Stomach (tissue), 9 donors: ENCODE data around the gene LRP1. TPM values are rescaled to one million over a fixed set of nuclear protein-coding genes. Genes with fewer than 3 reads are reported as not detected.
A peak's percentile ranks its signal among the peaks of the same experiment; 100 is the strongest.

Experiments used
- DNase-seq, 2 donors: peaks; one replicate each; pipeline versions ENCODE4 v3.0.0 to v3.0.0-alpha.2; 2013 to 2019
- H3K27ac ChIP-seq, 5 donors: fragments of 200-600 bp in 4 of 5; sonication (generic) in 4 of 5; one replicate each; pipeline ENCODE4 v1.5.1; 2013 to 2019; ENCODE audit warnings: mild to moderate bottlenecking in 1 of 5, moderate library complexity in 1 of 5
- H3K27me3 ChIP-seq, 3 donors: fragments of 200-600 bp; sonication (generic); one replicate each; pipeline ENCODE4 v1.5.1; 2017 to 2019; ENCODE audit warnings: mixed run types in 1 of 3
- H3K36me3 ChIP-seq, 4 donors: fragments of 200-600 bp; sonication (generic); 1 replicate in 3 of 4; 2 replicates in 1 of 4; pipeline ENCODE4 v1.5.1; 2016 to 2019
- H3K4me1 ChIP-seq, 4 donors: fragments of 200-600 bp; sonication (generic); one replicate each; pipeline ENCODE4 v1.5.1; 2016 to 2019
- H3K4me3 ChIP-seq, 4 donors: fragments of 200-600 bp; sonication (generic) in 3 of 4; one replicate each; pipeline ENCODE4 v1.5.1; 2016 to 2019; ENCODE audit warnings: mild to moderate bottlenecking in 1 of 4
- H3K9me3 ChIP-seq, 4 donors: fragments of 200-600 bp; sonication (generic); one replicate each; pipeline ENCODE4 v1.5.1; 2016 to 2019
- CTCF ChIP-seq, 7 experiments: fragments of 450-650 bp in 4 of 7; fragments of 200-600 bp in 3 of 7; sonication (generic) in 3 of 7; IDR thresholded peaks; one replicate each; pipeline ENCODE4 v1.5.1; 2016 to 2019; ENCODE audit warnings: antibody characterized with exemption in 7 of 7, control low read depth in 2 of 7, mild to moderate bottlenecking in 1 of 7
- EP300 ChIP-seq: sonication (generic); formaldehyde crosslinking; IDR thresholded peaks from one replicate; pipeline ENCODE4 v1.6.1; 2017; ENCODE audit warnings: antibody characterized with exemption
- POLR2A ChIP-seq, 4 donors: fragments of 450-650 bp; IDR thresholded peaks; one replicate each; pipeline ENCODE4 v1.6.1; 2016; ENCODE audit warnings: antibody characterized with exemption in 4 of 4, control low read depth in 2 of 4, mild to moderate bottlenecking in 1 of 4, moderate library complexity in 1 of 4
- POLR2AphosphoS5 ChIP-seq, 3 donors: sonication (generic); formaldehyde crosslinking; IDR thresholded peaks; one replicate each; pipeline ENCODE4 v1.6.1; 2016; ENCODE audit warnings: antibody characterized with exemption in 3 of 3
- WGBS, 5 donors: extraction: QIAGEN DNeasy Blood & Tissue Kit in 3 of 5; methylation state at CpG; one replicate each; pipeline versions ENCODE4 v1.1.5 to v1.1.7; 2013 to 2018; 5-methylcytosine and 5-hydroxymethylcytosine counted together
- intact Hi-C: fragments of 100-400 bp; cut with DNase I; formaldehyde crosslinking; loops from one replicate; pipeline ENCODE4 v1.15.1; 2023; ENCODE audit warnings: low total_unique reads
- polyA plus RNA-seq, 3 donors: library from polyadenylated mRNA; stranded (reverse); fragments of 200-250 nt; gene quantifications; one replicate each; pipeline ENCODE4 v1.2.3, GENCODE V29; 2013
- total RNA-seq, 5 donors: library from RNA; depleted of rRNA; stranded (reverse); fragments of >200 nt; gene quantifications; one replicate each; pipeline versions ENCODE4 v1.1.0 to v1.2.3, GENCODE V29; 2014 to 2016
- donor health status: healthy with polysubstance abuse.
- donor health status: Bipolar disorder and iron deficiency.
- donor health status: healthy.

LRP1 gene
- total and polyA plus RNA-seq, 8 donors: 13.5 to 510 (median 100) TPM

GRCh38 chr12:57143454-57143853 lies 15.2 kb downstream of the LRP1 start:
- no peak for DNase-seq
- Histone ChIP-seq H3K27me3 (no peaks in the 10 kb centered on the region), H3K4me1 (peaks cover 41 to 49% (median 45%) of the 10 kb centered on the region in 4 donors), H3K4me3 (no peak overlapping the region), H3K9me3 (no peaks in the 10 kb centered on the region), H3K36me3 (peaks cover 27 to 91% (median 83%) of the 10 kb centered on the region in 4 donors), H3K27ac (peak overlapping the region in 3 of 5 donors; percentile 14 to 53 (median 44))
- intact Hi-C loops: no loop called here
- no peak for TF ChIP-seq CTCF (IDR thresholded peaks at IDR 0.05)
- TF ChIP-seq EP300: no peak
- no peak for TF ChIP-seq POLR2A (IDR thresholded peaks at IDR 0.05)
- 72 to 89% (median 83%) methylated on average over 2 to 4 of the region's 4 CpGs for WGBS, 5 donors

DNA sequence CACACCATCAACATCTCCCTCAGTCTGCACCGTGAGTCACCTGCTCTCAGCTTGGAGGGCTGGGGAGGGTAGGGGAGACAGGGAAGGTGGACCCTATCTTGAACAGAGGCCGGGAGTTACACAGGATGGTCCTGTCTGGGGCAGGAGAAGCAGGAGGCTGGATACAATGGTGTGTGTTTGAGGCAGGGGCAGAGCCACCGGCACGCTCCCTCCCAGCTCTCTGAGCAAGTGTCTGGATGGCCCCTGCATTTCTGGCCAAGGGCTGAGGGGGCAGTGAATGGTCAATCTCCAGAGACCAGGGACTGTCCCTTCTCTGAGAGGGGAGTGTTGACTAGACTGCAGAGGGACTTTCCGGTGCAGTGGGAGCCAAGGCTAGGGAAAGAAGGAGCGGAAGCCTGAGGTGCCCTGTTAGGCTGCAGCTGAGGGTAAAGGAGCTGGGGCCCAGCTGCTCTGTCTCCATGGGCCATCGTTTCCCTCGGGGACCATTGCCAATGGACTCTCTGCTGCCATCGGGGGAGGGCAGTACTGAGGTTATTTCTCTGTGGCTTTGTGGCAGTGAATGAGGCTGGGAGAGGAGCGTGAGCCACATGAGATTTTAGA lies 17.3 kb downstream of the LRP1 start:
- Histone ChIP-seq H3K4me3 (no peak overlapping the region), H3K27ac (peak overlapping the region in 4 of 5 donors; percentile 33 to 88 (median 79)), H3K36me3 (peaks cover 25 to 74% (median 62%) of the 10 kb centered on the region in 4 donors), H3K9me3 (no peaks in the 10 kb centered on the region), H3K4me1 (peaks cover 53 to 58% (median 56%) of the 10 kb centered on the region in 4 donors), H3K27me3 (no peaks in the 10 kb centered on the region)
- 64 to 73% (median 72%) methylated on average over 9 to 10 of the region's 10 CpGs for WGBS, 5 donors
- DNase-seq: no peak
- no peak for TF ChIP-seq POLR2AphosphoS5 (IDR thresholded peaks at IDR 0.05)
- TF ChIP-seq CTCF (IDR thresholded peaks at IDR 0.05): no peak
- no peak for TF ChIP-seq EP300
- TF ChIP-seq POLR2A (IDR thresholded peaks at IDR 0.05): no peak
- intact Hi-C loops: no loop called here

DNA sequence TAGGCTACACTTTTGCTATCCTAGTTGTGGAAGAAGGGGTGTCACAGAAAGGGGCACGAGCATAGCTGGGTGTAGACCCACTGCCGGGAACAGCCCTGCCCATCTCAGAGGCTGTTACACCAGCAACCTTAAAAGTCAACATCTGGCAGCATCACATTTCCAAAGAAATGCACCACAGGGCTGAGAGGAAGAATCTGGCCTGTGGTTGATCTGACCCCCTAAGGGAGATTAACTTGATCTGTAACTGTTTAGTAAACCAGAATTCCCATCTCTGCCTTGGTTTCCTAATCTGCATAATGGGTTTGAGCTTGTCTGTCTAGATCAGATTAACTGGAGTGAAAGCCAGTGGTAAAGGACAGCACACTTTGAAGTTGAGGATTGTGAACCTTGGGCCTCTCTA lies 17.8 kb downstream of the LRP1 start:
- H3K4me1 ChIP-seq: peaks cover 58 to 64% (median 61%) of the 10 kb centered on the region in 4 donors
- H3K36me3 ChIP-seq: peaks cover 25 to 68% (median 56%) of the 10 kb centered on the region in 4 donors
- intact Hi-C loops: no loop called here

More for the DNA sequence above, 17.8 kb downstream of the LRP1 start:
- DNase-seq: no peak
- peak overlapping the region in 4 of 5 donors; percentile 69 to 88 (median 79) for H3K27ac ChIP-seq
- no peaks in the 10 kb centered on the region for H3K27me3 ChIP-seq
- no peaks in the 10 kb centered on the region for H3K9me3 ChIP-seq
- 48 to 61% (median 55%) methylated on average over 2 of the region's 2 CpGs for WGBS, 5 donors
- no peak for TF ChIP-seq EP300
- TF ChIP-seq CTCF (IDR thresholded peaks at IDR 0.05): no peak
- TF ChIP-seq POLR2A (IDR thresholded peaks at IDR 0.05): no peak
- TF ChIP-seq POLR2AphosphoS5 (IDR thresholded peaks at IDR 0.05): no peak
- no peak overlapping the region for H3K4me3 ChIP-seq
